Hypothalamus (tissue), 51 donors: ENCODE measurements around the gene TMEM252.

ENCODE experiments used
- DNase-seq, 51 donors: peaks; one replicate each; lab custom pipeline; 2025; lab: John Stamatoyannopoulos, UW

TMEM252 gene

GRCh38 chr9:68545033-68545705 is 4.5 kb upstream of the TMEM252 start:
- no peak for DNase-seq

DNA sequence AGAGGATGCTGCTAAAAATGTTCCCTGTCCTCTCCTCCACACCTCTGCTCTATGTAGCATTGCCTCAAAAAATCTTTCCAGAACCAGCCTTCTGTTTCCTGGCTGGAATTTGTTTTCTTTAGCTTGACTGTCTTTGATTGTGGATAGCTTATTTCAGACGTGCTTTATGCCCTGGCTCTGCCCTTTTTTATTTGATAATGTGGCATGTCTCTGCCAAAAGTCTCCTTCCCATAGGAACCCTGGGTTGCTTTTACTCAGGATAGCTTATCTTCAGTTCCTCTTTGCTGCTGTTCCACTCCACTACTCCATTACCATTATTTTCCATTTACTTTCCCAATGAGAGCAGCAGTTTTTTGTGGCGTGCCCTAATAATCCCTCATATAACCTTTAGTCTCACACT is 885 bp upstream of the TMEM252 start:
- DNase-seq, result no peak

- no peak for DNase-seq
Observed at GRCh38 chr9:68538200-68538599, 2.5 kb downstream of the TMEM252 start.

DNA sequence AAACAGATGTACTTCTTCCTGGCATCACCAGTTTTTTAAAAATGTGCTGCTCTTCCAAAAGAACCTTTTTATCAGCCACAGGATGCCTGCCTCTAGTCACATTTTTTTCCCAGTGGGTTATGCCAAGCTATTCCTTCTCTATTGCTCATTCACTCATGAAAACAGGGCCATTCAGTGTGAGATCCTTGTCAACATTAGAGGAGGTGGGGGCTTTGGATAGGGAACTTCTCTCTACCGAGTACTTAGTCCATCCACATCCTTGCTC is 3.1 kb downstream of the TMEM252 start:
- no peak for DNase-seq

- no peak for DNase-seq
Observed at GRCh38 chr9:68536876-68537615, 3.6 kb downstream of the TMEM252 start.

- no peak for DNase-seq
Observed at GRCh38 chr9:68533678-68534077, 7.0 kb downstream of the TMEM252 start.

- DNase-seq, result no peak
Observed at GRCh38 chr9:68532131-68532530, 8.6 kb downstream of the TMEM252 start.

DNA sequence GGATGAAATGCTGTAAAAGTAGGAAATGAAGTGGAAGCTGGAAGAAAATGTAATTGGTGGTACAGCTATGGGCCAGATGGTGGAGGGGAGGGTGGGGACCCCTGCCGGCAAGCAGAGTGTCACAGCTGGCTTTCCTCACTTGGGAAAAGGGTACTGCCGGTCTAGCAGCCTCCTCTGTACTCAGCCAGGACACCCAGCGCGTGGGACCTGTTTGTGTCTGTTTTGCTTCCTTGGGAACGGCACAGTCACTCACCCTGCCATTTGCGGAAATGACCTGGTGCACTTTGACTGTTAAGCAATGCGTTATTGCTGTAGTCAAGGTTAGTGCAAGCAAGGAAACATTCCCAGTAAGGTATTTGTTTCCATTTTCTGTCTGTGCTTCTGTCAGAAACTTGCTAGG is 10.1 kb downstream of the TMEM252 start:
- no peak for DNase-seq

DNA sequence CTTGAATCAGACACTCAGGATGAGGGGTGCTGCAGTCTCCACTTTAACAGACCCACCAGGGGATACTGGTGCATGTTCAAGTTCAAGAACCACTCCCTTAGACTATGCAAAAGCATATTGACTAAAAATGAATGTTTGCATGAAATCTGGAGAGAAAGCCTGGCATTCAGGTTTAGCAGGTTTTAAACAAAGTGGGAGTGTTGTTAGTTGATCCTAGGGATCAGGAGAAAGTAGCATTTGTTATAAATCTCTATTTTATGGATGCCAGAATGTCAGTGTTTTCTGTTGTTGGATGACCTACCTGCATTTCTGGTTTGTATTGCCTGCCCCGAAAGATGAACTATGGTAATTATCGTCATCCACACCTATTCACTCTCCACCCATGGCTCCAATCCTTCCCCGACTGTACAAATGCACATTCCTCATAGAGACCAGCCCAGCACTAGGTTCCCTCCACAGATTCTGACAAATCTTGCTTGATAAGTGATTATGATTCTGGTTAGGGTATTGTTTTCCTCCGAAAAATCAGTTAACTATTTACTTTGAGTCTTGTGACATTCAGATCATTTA is 17.2 kb downstream of the TMEM252 start:
- DNase-seq, result no peak

- no peak for DNase-seq
Observed at GRCh38 chr9:68522954-68523353, 17.7 kb downstream of the TMEM252 start.

- DNase-seq, result peak in 1 of 51 donors; percentile 11
Observed at GRCh38 chr9:68522131-68522530, 18.6 kb downstream of the TMEM252 start.

DNA sequence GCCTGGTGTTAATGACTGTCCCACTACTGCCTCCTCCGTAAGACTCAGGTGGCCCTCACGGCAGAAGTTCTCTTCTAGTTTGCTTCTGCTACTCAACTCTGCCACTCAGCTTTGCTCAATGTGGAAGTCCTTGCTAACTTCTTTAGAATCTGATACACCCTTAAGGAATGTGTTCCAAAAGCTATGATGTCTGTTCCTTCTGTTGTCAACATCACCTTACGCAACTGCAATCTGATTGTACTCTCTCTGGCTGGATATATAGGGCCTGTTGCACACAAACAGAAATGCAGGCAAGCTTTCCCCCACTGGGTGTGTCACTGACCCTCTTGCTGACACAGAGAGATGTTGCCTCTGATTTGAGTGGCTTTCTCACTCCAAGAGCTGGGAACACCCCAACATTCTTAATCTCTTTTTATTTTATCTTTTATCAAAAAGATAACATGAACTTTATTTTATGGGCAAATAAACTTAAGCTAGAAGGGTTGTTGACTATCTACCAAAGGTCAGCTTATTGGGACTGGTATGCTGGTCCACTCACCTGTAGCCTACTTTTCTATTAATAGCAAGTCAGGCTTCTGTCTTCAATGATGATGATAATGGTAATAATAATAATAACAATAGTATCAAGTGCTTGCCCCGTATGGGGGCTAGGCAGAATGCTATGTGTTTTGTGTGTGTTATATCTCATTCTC is 25.2 kb downstream of the TMEM252 start:
- DNase-seq, result no peak

GRCh38 chr9:68513981-68514380 is 26.7 kb downstream of the TMEM252 start:
- no peak for DNase-seq

DNA sequence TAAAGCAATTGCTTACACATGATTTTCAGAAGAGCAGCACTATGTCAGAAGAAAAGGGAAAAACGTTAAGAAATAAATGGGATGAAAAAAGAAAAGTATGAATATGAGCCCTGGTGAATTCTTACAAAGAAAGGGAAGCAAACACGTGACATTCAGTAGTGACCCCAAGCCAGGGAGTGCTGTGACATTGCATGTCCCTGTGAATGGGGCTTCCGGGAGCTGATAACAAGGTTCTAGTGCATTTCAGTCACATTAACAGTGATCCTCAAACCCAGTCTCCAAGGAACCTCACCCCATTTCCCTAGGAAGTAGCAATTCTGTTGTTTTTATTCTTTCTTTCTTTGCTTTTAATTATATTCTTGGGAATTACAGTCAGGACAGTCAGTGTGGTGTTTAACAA is 27.3 kb downstream of the TMEM252 start:
- DNase-seq, result no peak

DNA sequence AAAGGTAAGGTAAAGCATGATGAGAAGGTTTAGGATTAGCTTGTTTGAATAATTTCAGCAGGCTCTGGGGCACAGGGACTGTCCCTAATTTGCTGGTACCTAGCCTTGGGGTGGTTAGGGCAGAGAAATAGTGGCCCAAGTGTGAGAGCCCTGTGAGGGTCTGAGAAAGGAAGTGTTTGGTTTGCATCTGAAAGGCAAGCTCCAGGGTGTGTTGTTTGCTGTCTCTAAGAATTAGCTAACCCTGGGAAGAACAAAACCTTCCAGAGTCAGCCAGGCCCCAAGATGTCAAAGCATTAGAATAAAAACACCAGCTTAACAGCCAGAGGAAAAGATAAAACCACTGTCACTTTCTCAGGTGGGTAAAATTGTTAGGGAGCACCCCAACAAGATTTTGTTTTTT is 31.0 kb downstream of the TMEM252 start:
- DNase-seq, result no peak

- no peak for DNase-seq
Observed at GRCh38 chr9:68508547-68508946, 32.1 kb downstream of the TMEM252 start.

GRCh38 chr9:68507806-68508145 is 32.9 kb downstream of the TMEM252 start:
- DNase-seq, result no peak

- no peak for DNase-seq
Observed at GRCh38 chr9:68507130-68507805, 33.4 kb downstream of the TMEM252 start.

DNA sequence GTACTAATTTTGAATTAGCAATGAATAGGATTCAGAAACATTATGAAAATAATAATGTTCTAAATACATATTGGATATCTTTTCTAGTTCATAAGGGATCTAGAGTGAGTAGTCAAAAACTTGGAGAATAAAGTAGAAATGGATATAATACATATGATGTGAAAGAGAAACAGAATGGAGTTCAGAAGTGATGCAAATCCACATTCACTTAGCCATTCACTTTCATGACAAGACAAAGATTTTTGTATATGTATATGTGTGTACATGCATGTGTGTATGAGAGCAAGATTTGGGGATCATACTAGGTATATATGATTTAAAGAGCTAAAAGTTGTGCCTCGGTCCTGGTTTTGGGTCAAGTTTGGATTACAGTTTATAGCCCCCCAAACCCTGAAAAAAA is 34.1 kb downstream of the TMEM252 start:
- no peak for DNase-seq

DNA sequence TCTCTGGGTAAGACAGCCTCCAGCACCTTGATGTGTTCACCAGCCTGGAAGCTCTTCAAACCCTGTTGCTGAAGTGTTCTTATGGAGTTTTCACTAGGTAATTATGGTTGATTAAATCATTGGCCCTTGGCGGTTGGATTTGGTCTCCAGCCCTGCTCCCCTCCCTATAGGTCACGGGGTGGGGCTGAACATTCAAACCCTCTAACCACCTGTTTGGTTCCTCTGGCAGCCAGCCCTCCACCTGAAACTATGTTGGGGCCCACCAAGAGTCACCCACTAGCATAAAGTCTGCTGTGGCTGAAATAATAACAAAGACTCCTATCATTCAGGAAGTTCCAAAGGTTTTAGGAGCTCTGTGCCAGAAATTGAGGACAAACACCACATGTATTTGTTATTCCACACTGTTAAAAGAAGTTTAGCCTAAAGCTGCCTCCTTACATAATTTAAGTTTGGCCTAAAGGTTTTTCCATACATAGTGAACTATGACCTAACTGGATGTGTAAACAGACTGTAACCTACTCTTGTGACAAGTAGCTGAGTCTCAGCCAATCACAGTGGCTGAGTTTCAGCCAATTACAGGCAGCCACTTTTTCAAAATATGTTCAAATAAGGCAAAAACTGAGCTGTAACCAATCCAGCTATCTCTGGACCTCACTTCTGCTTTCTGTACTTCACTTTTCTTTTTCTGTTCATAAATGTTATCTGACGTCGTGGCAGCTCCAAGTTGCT is 34.8 kb downstream of the TMEM252 start:
- DNase-seq, result no peak

GRCh38 chr9:68502279-68502678 is 38.4 kb downstream of the TMEM252 start:
- DNase-seq, result no peak
